Mesendoderm (in vitro differentiated cells): ENCODE measurements around the gene P3H2.

ENCODE experiments used
- DNase-seq: peaks from one replicate; pipeline ENCODE4 v3.0.0; 2013
- H2AK5ac ChIP-seq: 2 replicates; pipeline ENCODE4 v1.6.1; 2013; ENCODE audit warnings: low read length, inconsistent platforms
- H2BK120ac ChIP-seq: 2 replicates; pipeline ENCODE4 v1.6.1; 2013; ENCODE audit warnings: low read depth, mild to moderate bottlenecking, low read length, moderate library complexity, mixed read lengths
- H2BK15ac ChIP-seq: replicated peaks from 2 replicates; pipeline ENCODE4 v1.6.1; 2013; ENCODE audit warnings: low read depth, mild to moderate bottlenecking, moderate library complexity
- H2BK5ac ChIP-seq: 2 replicates; pipeline ENCODE4 v1.6.1; 2013; ENCODE audit warnings: low read length, inconsistent platforms
- H3K18ac ChIP-seq: 2 replicates; pipeline ENCODE4 v1.6.1; 2013; ENCODE audit warnings: mild to moderate bottlenecking, low read length, mixed read lengths
- H3K23ac ChIP-seq: one replicate; pipeline ENCODE4 v1.6.1; 2013; ENCODE audit warnings: low read length
- H3K27ac ChIP-seq: 2 replicates; pipeline ENCODE4 v1.5.1; 2013; ENCODE audit warnings: low read depth, mild to moderate bottlenecking, inconsistent platforms, low read length, moderate library complexity
- H3K27me3 ChIP-seq: 2 replicates; pipeline ENCODE4 v1.6.1; 2013; ENCODE audit warnings: low read length, control low read depth, mild to moderate bottlenecking, inconsistent platforms; ENCODE audit not compliant: insufficient read depth, poor library complexity
- H3K36me3 ChIP-seq: 2 replicates; pipeline ENCODE4 v1.6.1; 2013; ENCODE audit warnings: low read length, inconsistent platforms; ENCODE audit not compliant: control insufficient read depth, insufficient read depth
- H3K4ac ChIP-seq: one replicate; pipeline ENCODE4 v1.6.1; 2013; ENCODE audit warnings: low read depth, mild to moderate bottlenecking, low read length, moderate library complexity
- H3K4me1 ChIP-seq: 2 replicates; pipeline ENCODE4 v1.6.1; 2013; ENCODE audit warnings: low read depth, low read length, inconsistent platforms; ENCODE audit not compliant: control insufficient read depth
- H3K4me2 ChIP-seq: 2 replicates; pipeline ENCODE4 v1.6.1; 2013; ENCODE audit warnings: low read length
- H3K4me3 ChIP-seq: 2 replicates; pipeline ENCODE4 v1.5.1; 2013; ENCODE audit warnings: mild to moderate bottlenecking, low read length
- H3K56ac ChIP-seq: one replicate; pipeline ENCODE4 v1.6.1; 2013; ENCODE audit warnings: low read length
- H3K79me1 ChIP-seq: 2 replicates; pipeline ENCODE4 v1.6.1; 2013; ENCODE audit warnings: low read length, inconsistent platforms
- H3K79me2 ChIP-seq: 2 replicates; pipeline ENCODE4 v1.6.1; 2013; ENCODE audit warnings: mild to moderate bottlenecking, low read length; ENCODE audit not compliant: control insufficient read depth, insufficient read depth
- H3K9ac ChIP-seq: 2 replicates; pipeline ENCODE4 v1.6.1; 2013; ENCODE audit warnings: low read length, inconsistent platforms
- H4K5ac ChIP-seq: one replicate; pipeline ENCODE4 v1.6.1; 2013; ENCODE audit warnings: low read length
- H4K8ac ChIP-seq: one replicate; pipeline ENCODE4 v1.6.1; 2013; ENCODE audit warnings: low read depth, mild to moderate bottlenecking, control low read depth, low read length, moderate library complexity
- WGBS: extraction: QIAGEN DNeasy Blood & Tissue Kit; methylation state at CpG from one replicate; pipeline ENCODE4 v1.1.7; 2013; ENCODE audit warnings: low lambda C conversion rate, missing lambda C conversion rate; ENCODE audit not compliant: insufficient coverage; ENCODE audit errors: extremely low coverage; 5-methylcytosine and 5-hydroxymethylcytosine counted together

Gene P3H2

DNA sequence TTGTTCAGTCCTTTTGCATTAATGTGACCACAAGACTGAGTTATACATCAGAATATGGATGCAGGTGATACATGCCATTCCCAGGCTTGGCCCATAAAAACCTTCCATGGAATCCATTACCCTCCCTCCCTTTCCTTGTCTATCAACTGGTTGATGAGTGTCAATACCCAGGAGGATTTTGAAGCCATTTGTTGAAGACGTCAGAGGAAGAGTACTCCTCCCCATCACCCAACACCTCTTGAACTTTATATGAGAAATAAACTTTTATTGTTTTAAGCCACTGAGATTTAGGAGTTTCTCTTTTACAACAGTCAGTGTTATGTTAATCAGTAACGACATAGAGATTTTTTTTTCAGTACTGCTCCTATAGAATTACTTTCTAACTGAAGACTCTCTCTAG lies 55.5 kb downstream of the P3H2 start:
- H3K4me3 ChIP-seq = no peak overlapping the region
- H3K36me3 ChIP-seq = no peaks in the 10 kb centered on the region
- peaks cover 5% of the 10 kb centered on the region for H3K4me1 ChIP-seq
- no peak overlapping the region for H2AK5ac ChIP-seq
- no peak overlapping the region for H3K4me2 ChIP-seq
- no peak overlapping the region for H3K4ac ChIP-seq
- no peak overlapping the region for H4K5ac ChIP-seq
- H3K27me3 ChIP-seq = peaks cover 2% of the 10 kb centered on the region
- no peak overlapping the region for H2BK120ac ChIP-seq
- peaks cover 6% of the 10 kb centered on the region for H3K79me1 ChIP-seq
- H3K18ac ChIP-seq = no peak overlapping the region
- H2BK15ac ChIP-seq = no peak overlapping the region
- H3K27ac ChIP-seq = no peak overlapping the region
- H3K79me2 ChIP-seq = peaks cover 10% of the 10 kb centered on the region
- H3K9ac ChIP-seq = no peak overlapping the region
- H4K8ac ChIP-seq = no peak overlapping the region
- no peak overlapping the region for H2BK5ac ChIP-seq
- DNase-seq = no peak
- no peak overlapping the region for H3K56ac ChIP-seq
- no CpG with 5 or more reads among the region's 2 CpGs for WGBS
- no peak overlapping the region for H3K23ac ChIP-seq

DNA sequence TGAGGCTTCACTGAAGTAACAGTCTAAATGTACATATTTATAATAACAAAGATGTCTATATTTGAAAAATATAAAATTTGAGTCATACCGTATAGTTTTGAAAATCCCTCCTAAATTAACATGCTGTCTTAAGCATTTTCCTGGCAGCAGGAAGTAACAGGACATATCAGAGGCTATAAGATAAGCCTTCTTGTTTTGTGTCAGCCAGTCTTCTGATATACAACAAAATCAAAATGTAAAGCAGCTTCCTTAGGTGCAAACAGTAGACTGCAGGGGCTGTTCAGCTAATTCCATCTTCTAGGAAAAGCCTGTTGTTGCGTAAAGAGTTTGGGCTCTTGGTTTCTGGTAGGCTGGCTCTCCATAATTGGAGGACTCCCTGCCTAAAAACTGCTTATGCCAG lies 56.0 kb downstream of the P3H2 start:
- no peak overlapping the region for H2BK5ac ChIP-seq
- no peak overlapping the region for H4K8ac ChIP-seq
- no peak overlapping the region for H4K5ac ChIP-seq
- H2AK5ac ChIP-seq = no peak overlapping the region
- no peak overlapping the region for H3K9ac ChIP-seq
- peaks cover 3% of the 10 kb centered on the region for H3K79me1 ChIP-seq
- peak overlapping the region; percentile 8 for H3K27ac ChIP-seq
- H3K18ac ChIP-seq = no peak overlapping the region
- no peak overlapping the region for H3K4me2 ChIP-seq
- no peak for DNase-seq
- H3K27me3 ChIP-seq = peaks cover 1% of the 10 kb centered on the region
- H2BK15ac ChIP-seq = no peak overlapping the region
- peak overlapping the region; percentile 46 for H3K56ac ChIP-seq
- peaks cover 8% of the 10 kb centered on the region for H3K79me2 ChIP-seq
- H3K23ac ChIP-seq = no peak overlapping the region
- H3K4me3 ChIP-seq = no peak overlapping the region
- WGBS = no CpG with 5 or more reads among the region's 2 CpGs
- H2BK120ac ChIP-seq = no peak overlapping the region
- H3K4ac ChIP-seq = no peak overlapping the region
- peaks cover 5% of the 10 kb centered on the region for H3K4me1 ChIP-seq
- no peaks in the 10 kb centered on the region for H3K36me3 ChIP-seq

DNA sequence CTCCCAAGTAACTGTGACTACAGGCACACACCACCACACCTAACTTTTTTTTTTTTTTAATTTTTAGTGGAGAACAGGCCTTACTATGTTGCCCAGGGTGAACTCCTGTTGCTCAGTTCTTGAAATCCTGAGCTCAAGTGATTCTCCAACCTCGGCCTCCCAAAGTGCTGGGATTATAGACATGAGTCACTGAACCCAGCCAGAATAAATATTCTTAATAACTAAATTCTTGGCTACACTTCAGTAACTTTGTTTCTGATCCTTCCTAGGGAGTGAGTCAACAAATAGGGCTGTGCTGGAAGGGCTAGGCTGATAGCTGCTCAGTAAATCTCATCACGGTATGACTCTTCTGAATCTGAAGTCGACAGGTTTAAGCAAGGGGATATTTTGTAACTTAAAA lies 56.6 kb downstream of the P3H2 start:
- H3K23ac ChIP-seq = no peak overlapping the region
- WGBS = no CpG with 5 or more reads among the region's 3 CpGs

DNA sequence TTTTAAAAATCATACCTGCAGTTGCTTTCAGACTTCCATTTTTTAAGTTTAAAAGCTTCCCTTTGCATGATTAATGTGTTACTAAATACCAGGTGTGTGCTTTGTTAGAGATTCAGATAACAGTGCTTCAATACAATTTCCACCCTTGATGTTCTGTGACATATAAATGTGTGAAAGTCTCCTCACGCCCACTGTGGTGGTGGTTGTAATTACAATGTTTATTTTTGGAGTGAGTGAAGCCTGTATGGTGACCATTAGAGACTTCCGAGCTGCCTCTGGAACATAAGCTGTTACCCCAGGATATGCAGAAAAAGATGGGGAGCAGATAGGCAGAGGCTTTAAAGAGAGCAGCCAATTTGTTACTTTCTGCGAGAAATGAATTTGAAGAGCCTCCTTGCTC lies 57.2 kb downstream of the P3H2 start:
- no peak overlapping the region for H3K9ac ChIP-seq
- peak; percentile 53 for DNase-seq
- no peaks in the 10 kb centered on the region for H3K36me3 ChIP-seq
- H4K5ac ChIP-seq = no peak overlapping the region
- peaks cover 5% of the 10 kb centered on the region for H3K4me1 ChIP-seq
- H3K4me3 ChIP-seq = no peak overlapping the region
- H2AK5ac ChIP-seq = no peak overlapping the region
- H3K4ac ChIP-seq = no peak overlapping the region
- no peak overlapping the region for H4K8ac ChIP-seq
- no peak overlapping the region for H2BK5ac ChIP-seq
- H3K23ac ChIP-seq = no peak overlapping the region
- H2BK15ac ChIP-seq = no peak overlapping the region
- no peak overlapping the region for H2BK120ac ChIP-seq
- H3K79me1 ChIP-seq = peaks cover 2% of the 10 kb centered on the region
- no peak overlapping the region for H3K4me2 ChIP-seq
- H3K18ac ChIP-seq = peak overlapping the region; percentile 68
- H3K27me3 ChIP-seq = no peaks in the 10 kb centered on the region
- H3K27ac ChIP-seq = no peak overlapping the region
- H3K56ac ChIP-seq = no peak overlapping the region
- no CpG with 5 or more reads among the region's 3 CpGs for WGBS
- H3K79me2 ChIP-seq = peaks cover 7% of the 10 kb centered on the region

More for the DNA sequence above, 56.6 kb downstream of the P3H2 start:
- no peak overlapping the region for H3K4ac ChIP-seq
- no peak overlapping the region for H3K9ac ChIP-seq
- H2BK15ac ChIP-seq = no peak overlapping the region
- no peak overlapping the region for H3K4me2 ChIP-seq
- peaks cover 2% of the 10 kb centered on the region for H3K79me1 ChIP-seq
- no peak overlapping the region for H3K18ac ChIP-seq
- no peak overlapping the region for H4K5ac ChIP-seq
- H3K36me3 ChIP-seq = no peaks in the 10 kb centered on the region
- DNase-seq = no peak
- peaks cover 6% of the 10 kb centered on the region for H3K79me2 ChIP-seq
- no peak overlapping the region for H4K8ac ChIP-seq
- H2BK120ac ChIP-seq = no peak overlapping the region
- H3K56ac ChIP-seq = no peak overlapping the region
- no peaks in the 10 kb centered on the region for H3K27me3 ChIP-seq
- no peak overlapping the region for H2AK5ac ChIP-seq
- peaks cover 5% of the 10 kb centered on the region for H3K4me1 ChIP-seq
- H3K4me3 ChIP-seq = no peak overlapping the region
- H2BK5ac ChIP-seq = no peak overlapping the region
- no peak overlapping the region for H3K27ac ChIP-seq

DNA sequence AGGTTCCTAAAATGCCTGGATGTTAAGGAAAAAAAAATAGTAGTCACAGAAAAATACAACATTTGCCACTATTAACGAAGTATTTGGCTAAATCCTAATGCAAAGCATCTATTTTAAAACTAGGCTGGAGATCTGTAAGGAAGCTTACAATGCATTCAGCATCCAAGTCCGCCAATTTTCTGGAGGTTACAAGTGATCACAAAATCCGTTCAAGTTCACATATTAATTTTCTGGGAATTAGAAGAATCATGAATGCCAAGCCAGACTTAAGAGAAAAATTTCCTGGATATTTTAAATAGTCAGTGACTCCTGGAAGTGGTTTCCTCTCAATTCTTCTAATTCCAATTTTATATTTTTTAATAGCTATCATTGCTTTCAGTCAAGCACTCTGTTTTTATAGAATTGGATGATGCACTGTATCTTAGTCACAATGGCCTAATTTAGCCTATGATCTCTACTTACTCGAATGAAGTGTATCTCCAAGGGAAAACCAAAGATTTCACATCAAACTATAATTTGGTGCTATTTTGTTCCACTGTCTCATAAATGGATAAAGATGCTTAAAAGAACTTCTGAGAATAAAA lies 60.4 kb downstream of the P3H2 start:
- Histone ChIP-seq H3K27me3 (no peaks in the 10 kb centered on the region), H3K9ac (no peak overlapping the region), H2BK120ac (no peak overlapping the region), H3K27ac (no peak overlapping the region), H2BK5ac (no peak overlapping the region), H4K5ac (no peak overlapping the region), H3K56ac (no peak overlapping the region), H3K36me3 (no peaks in the 10 kb centered on the region), H3K23ac (no peak overlapping the region), H3K4me2 (no peak overlapping the region), H2AK5ac (no peak overlapping the region), H3K79me2 (peaks cover 13% of the 10 kb centered on the region), H3K18ac (no peak overlapping the region), H3K79me1 (peaks cover 8% of the 10 kb centered on the region), H3K4me1 (peaks cover 5% of the 10 kb centered on the region), H4K8ac (no peak overlapping the region), H3K4ac (no peak overlapping the region), H2BK15ac (no peak overlapping the region), H3K4me3 (no peak overlapping the region)
- DNase-seq = no peak
- no CpG with 5 or more reads among the region's 4 CpGs for WGBS

DNA sequence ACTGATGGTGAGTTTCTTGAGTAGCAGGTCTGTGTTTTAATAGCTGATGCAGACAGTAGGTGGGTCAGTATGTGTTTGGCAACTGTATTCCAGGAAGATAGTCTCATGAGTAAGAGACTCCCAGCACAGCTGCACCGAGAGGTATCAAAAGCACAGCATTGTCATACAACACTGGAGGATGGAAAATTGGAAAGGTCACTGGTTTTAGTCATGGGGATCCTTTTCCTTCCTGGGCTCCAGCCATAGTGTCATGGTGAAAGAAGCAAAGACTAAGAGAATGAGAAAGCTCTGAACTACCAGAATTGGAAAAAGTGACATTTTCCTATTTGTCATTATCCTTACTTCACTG lies 61.5 kb downstream of the P3H2 start:
- no peak overlapping the region for H3K27ac ChIP-seq
- peaks cover 2% of the 10 kb centered on the region for H3K4me1 ChIP-seq
- no peaks in the 10 kb centered on the region for H3K36me3 ChIP-seq
- WGBS = no CpG with 5 or more reads among the region's 1 CpG
- no peak overlapping the region for H2BK120ac ChIP-seq
- H3K79me2 ChIP-seq = peaks cover 15% of the 10 kb centered on the region
- H3K9ac ChIP-seq = no peak overlapping the region
- H3K4me3 ChIP-seq = no peak overlapping the region
- H2AK5ac ChIP-seq = no peak overlapping the region
- H3K27me3 ChIP-seq = no peaks in the 10 kb centered on the region
- H3K4ac ChIP-seq = no peak overlapping the region
- H3K4me2 ChIP-seq = no peak overlapping the region
- H2BK5ac ChIP-seq = no peak overlapping the region
- no peak overlapping the region for H4K5ac ChIP-seq
- no peak overlapping the region for H3K23ac ChIP-seq
- H3K18ac ChIP-seq = no peak overlapping the region
- DNase-seq = no peak
- H3K79me1 ChIP-seq = peaks cover 8% of the 10 kb centered on the region
- no peak overlapping the region for H3K56ac ChIP-seq
- H2BK15ac ChIP-seq = no peak overlapping the region
- H4K8ac ChIP-seq = no peak overlapping the region
